BJ (cell line): ENCODE results near the gene FGF14. TPM values are rescaled to one million over a fixed set of nuclear protein-coding genes. Genes with fewer than 3 reads are reported as not detected.

Experiments used
- CTCF ChIA-PET: fragments of 350-600 bp; formaldehyde crosslinking; extraction: SDS; loops from one replicate; lab custom pipeline; 2021; ENCODE audit warnings: antibody characterized with exemption, inconsistent platforms; lab: Yijun Ruan, JAX
- POLR2A ChIA-PET: fragments of 300-600 bp; sonication (Branson Sonifier 250); formaldehyde crosslinking; extraction: SDS; loops from one replicate; lab custom pipeline; 2021; ENCODE audit warnings: antibody characterized with exemption; lab: Charles Lee
- DNase-seq: peaks from one replicate; pipeline ENCODE4 v3.0.0-alpha.2; 2011; ENCODE audit warnings: low read depth
- H3K27me3 ChIP-seq: 2 replicates; pipeline ENCODE4 v1.6.0; 2011; ENCODE audit warnings: low read length; ENCODE audit not compliant: control insufficient read depth, insufficient read depth
- H3K36me3 ChIP-seq: 2 replicates; pipeline ENCODE4 v1.5.1; 2011; ENCODE audit warnings: low read length; ENCODE audit not compliant: control insufficient read depth, insufficient read depth
- H3K4me3 ChIP-seq: 2 replicates; pipeline ENCODE4 v1.5.1; 2011; ENCODE audit warnings: low read depth, mild to moderate bottlenecking, control low read depth, low read length
- CTCF ChIP-seq: IDR thresholded peaks from 2 replicates; pipeline ENCODE4 v1.5.1; 2011; ENCODE audit warnings: low read depth, mild to moderate bottlenecking, control low read depth, inconsistent platforms, low read length, moderate library complexity; ENCODE audit not compliant: insufficient read depth
- polyA minus RNA-seq: library from RNA; depleted of rRNA, polyadenylated mRNA; stranded (reverse); fragments of >200 nt; gene quantifications from 2 replicates; pipeline ENCODE4 v1.2.3, GENCODE V29; 2011; rRNA and poly(A)+ RNA removed
- polyA plus RNA-seq: library from polyadenylated mRNA; depleted of rRNA; stranded (reverse); fragments of >200 nt; gene quantifications from 2 replicates; pipeline ENCODE4 v1.2.3, GENCODE V29; 2011; rRNA removed

Gene FGF14
- polyA plus RNA-seq (0.01 TPM in 2 replicates), polyA minus RNA-seq (not detected in 2 replicates)

GRCh38 chr13:102401766-102402165, at the start of gene FGF14:
Gene FGF14 (minus strand): TSS chr13:102402048.
- no peak for DNase-seq
- H3K36me3 ChIP-seq = no peaks in the 10 kb centered on the region
- peaks cover 16% of the 10 kb centered on the region for H3K27me3 ChIP-seq
- H3K4me3 ChIP-seq = peak within 1 kb of the TSS; percentile 9; the same call in 1 of the 2 replicates
- TF ChIP-seq CTCF = no peak
- POLR2A ChIA-PET = no interaction called here
- CTCF ChIA-PET = no interaction called here

- ChIA-PET CTCF (interaction anchor here (1.4 kb wide), 1 partner anchor 14 kb away, joined by 6 read pairs; no protein-coding TSS in a partner anchor), POLR2A (no interaction called here)
- TF ChIP-seq CTCF = no peak
- no peak for DNase-seq
- Histone ChIP-seq H3K27me3 (no peaks in the 10 kb centered on the region), H3K36me3 (no peaks in the 10 kb centered on the region), H3K4me3 (no peak overlapping the region)
Measured at GRCh38 chr13:102443249-102443648, 41.4 kb upstream of the FGF14 start.

- H3K4me3 ChIP-seq = no peak overlapping the region
- CTCF ChIA-PET = interaction anchor here (0.7 to 1.3 kb wide), 2 partner anchors 16 to 98 kb away, joined by 4 read pairs; no protein-coding TSS in a partner anchor
- H3K27me3 ChIP-seq = no peaks in the 10 kb centered on the region
- TF ChIP-seq CTCF = no peak
- no peaks in the 10 kb centered on the region for H3K36me3 ChIP-seq
- POLR2A ChIA-PET = no interaction called here
- DNase-seq = no peak
Measured at GRCh38 chr13:102441085-102441484, 39.2 kb upstream of the FGF14 start.

- Histone ChIP-seq H3K36me3 (no peaks in the 10 kb centered on the region), H3K27me3 (no peaks in the 10 kb centered on the region), H3K4me3 (no peak overlapping the region)
- TF ChIP-seq CTCF = no peak
- CTCF ChIA-PET = interaction anchor here (0.7 to 1.3 kb wide), 2 partner anchors 17 to 99 kb away, joined by 4 read pairs; no protein-coding TSS in a partner anchor
- no peak for DNase-seq
- POLR2A ChIA-PET = interaction anchor here (0.6 kb wide), 1 partner anchor 241 kb away, joined by 4 read pairs; no protein-coding TSS in a partner anchor
Measured at GRCh38 chr13:102440259-102440936, 38.5 kb upstream of the FGF14 start.

GRCh38 chr13:102422690-102423089, 20.8 kb upstream of the FGF14 start:
- DNase-seq = no peak
- Histone ChIP-seq H3K4me3 (no peak overlapping the region), H3K27me3 (no peaks in the 10 kb centered on the region), H3K36me3 (no peaks in the 10 kb centered on the region)
- POLR2A ChIA-PET = no interaction called here
- TF ChIP-seq CTCF = no peak
- CTCF ChIA-PET = no interaction called here
